GM23338 (cell line): ENCODE results near the gene CNN2. TPM values are rescaled to one million over a fixed set of nuclear protein-coding genes. Genes with fewer than 3 reads are reported as not detected.

Experiments used
- ATAC-seq: fragments of 200-7000 bp; cut with Tn5 transposase; 3 replicates; pipeline ENCODE4 v1.9.1; 2020
- DNase-seq: peaks from one replicate; pipeline ENCODE4 v3.0.0-alpha.2; 2015; ENCODE audit warnings: low spot score
- H2AFZ ChIP-seq: fragments of 200-600 bp; sonication (generic); 2 replicates; pipeline ENCODE4 v1.8.0; 2016; ENCODE audit warnings: antibody characterized with exemption, mild to moderate bottlenecking, moderate library complexity
- H3F3A ChIP-seq: fragments of 200-600 bp; sonication (generic); replicated peaks from 2 replicates; pipeline ENCODE4 v1.8.0; 2017; ENCODE audit warnings: antibody characterized with exemption, mixed run types, low read depth
- H3K27ac ChIP-seq: fragments of 200-600 bp; sonication (generic); 2 replicates; pipeline ENCODE4 v1.6.1; 2016; ENCODE audit warnings: low read depth
- H3K27me3 ChIP-seq: fragments of 200-600 bp; sonication (generic); 2 replicates; pipeline ENCODE4 v1.8.0; 2016; ENCODE audit warnings: mild to moderate bottlenecking, mixed run types, moderate library complexity; ENCODE audit not compliant: insufficient read depth
- H3K36me3 ChIP-seq: fragments of 200-600 bp; sonication (generic); 2 replicates; pipeline ENCODE4 v1.8.0; 2016; ENCODE audit warnings: mild to moderate bottlenecking; ENCODE audit not compliant: insufficient read depth
- H3K4me1 ChIP-seq: fragments of 200-600 bp; sonication (generic); 2 replicates; pipeline ENCODE4 v1.8.0; 2016; ENCODE audit warnings: mild to moderate bottlenecking, moderate library complexity; ENCODE audit not compliant: insufficient read depth
- H3K4me2 ChIP-seq: fragments of 200-600 bp; sonication (generic); 2 replicates; pipeline ENCODE4 v1.7.1; 2017; ENCODE audit warnings: mixed run types
- H3K4me3 ChIP-seq: fragments of 200-600 bp; sonication (generic); 2 replicates; pipeline ENCODE4 v1.6.1; 2016; ENCODE audit warnings: mixed run types
- H3K79me2 ChIP-seq: fragments of 200-600 bp; sonication (generic); replicated peaks from 2 replicates; pipeline ENCODE4 v1.8.0; 2017; ENCODE audit warnings: mild to moderate bottlenecking; ENCODE audit not compliant: insufficient read depth
- H3K9me2 ChIP-seq: fragments of 200-600 bp; sonication (generic); 2 replicates; pipeline ENCODE4 v1.8.0; 2017; ENCODE audit not compliant: insufficient read depth
- H4K20me1 ChIP-seq: fragments of 200-600 bp; sonication (generic); replicated peaks from 2 replicates; pipeline ENCODE4 v1.8.0; 2017; ENCODE audit warnings: mild to moderate bottlenecking; ENCODE audit not compliant: insufficient read depth
- H3K27ac Mint-ChIP-seq: 2 replicates; pipeline ENCODE4 v1.8.0; 2020; ENCODE audit warnings: inconsistent platforms, mild to moderate bottlenecking, moderate library complexity, mixed read lengths
- H3K27me3 Mint-ChIP-seq: 3 replicates; pipeline ENCODE4 v1.8.0; 2022; ENCODE audit warnings: low read depth, mild to moderate bottlenecking, moderate library complexity, mixed read lengths, inconsistent platforms; ENCODE audit not compliant: insufficient read depth, poor library complexity
- H3K36me3 Mint-ChIP-seq: 3 replicates; pipeline ENCODE4 v1.8.0; 2021; ENCODE audit warnings: low read depth, mild to moderate bottlenecking, inconsistent platforms, moderate library complexity, mixed read lengths
- H3K4me1 Mint-ChIP-seq: 3 replicates; pipeline ENCODE4 v1.8.0; 2020; ENCODE audit warnings: mild to moderate bottlenecking, inconsistent platforms, mixed read lengths
- H3K4me3 Mint-ChIP-seq: 3 replicates; pipeline ENCODE4 v1.8.0; 2021; ENCODE audit warnings: moderate library complexity, mild to moderate bottlenecking, inconsistent platforms, mixed read lengths
- H3K9me3 Mint-ChIP-seq: 3 replicates; pipeline ENCODE4 v1.8.0; 2020; ENCODE audit warnings: moderate library complexity, mild to moderate bottlenecking, inconsistent platforms, mixed read lengths
- CREB1 ChIP-seq: fragments of 250-450 bp; sonication (Bioruptor Pico); IDR thresholded peaks from 2 replicates; pipeline ENCODE4 v1.5.0; 2020; ENCODE audit warnings: low read depth, mild to moderate bottlenecking, moderate library complexity
- CTCF ChIP-seq, 2 experiments: fragments of 200-600 bp in 1 of 2; sonication (generic) in 1 of 2; conservative IDR thresholded peaks; 2 replicates each; pipeline versions ENCODE4 v1.5.1 to v1.6.1; 2016 to 2017; ENCODE audit warnings: antibody characterized with exemption in 2 of 2, low read depth in 2 of 2, mild to moderate bottlenecking in 2 of 2, moderate library complexity in 1 of 2
- ETS1 ChIP-seq: IDR thresholded peaks from 2 replicates; pipeline ENCODE4 v1.6.1; 2016; ENCODE audit warnings: antibody characterized with exemption
- EZH2 ChIP-seq: fragments of 200-600 bp; sonication (generic); IDR thresholded peaks from one replicate; pipeline ENCODE4 v1.8.0; 2017; ENCODE audit warnings: antibody characterized with exemption, mild to moderate bottlenecking, low read depth; ENCODE audit not compliant: unreplicated experiment
- EZH2phosphoT487 ChIP-seq: fragments of 200-600 bp; sonication (generic); IDR thresholded peaks from one replicate; pipeline ENCODE4 v1.8.1; 2018; ENCODE audit warnings: antibody characterized with exemption; ENCODE audit not compliant: unreplicated experiment
- JUNB ChIP-seq: IDR thresholded peaks from one replicate; pipeline ENCODE4 v1.6.1; 2016; ENCODE audit warnings: antibody characterized with exemption; ENCODE audit not compliant: unreplicated experiment
- NANOG ChIP-seq: IDR thresholded peaks from 2 replicates; pipeline ENCODE4 v1.6.1; 2016; ENCODE audit warnings: antibody characterized with exemption, borderline replicate concordance
- POLR2AphosphoS5 ChIP-seq: IDR thresholded peaks from 2 replicates; pipeline ENCODE4 v1.6.1; 2016; ENCODE audit warnings: antibody characterized with exemption, low read depth
- REST ChIP-seq: IDR thresholded peaks from one replicate; pipeline ENCODE4 v1.6.1; 2018; ENCODE audit warnings: antibody characterized with exemption; ENCODE audit not compliant: unreplicated experiment
- STAT1 ChIP-seq: IDR thresholded peaks from one replicate; pipeline ENCODE4 v1.6.1; 2016; ENCODE audit warnings: antibody characterized with exemption; ENCODE audit not compliant: unreplicated experiment
- ZNF114 ChIP-seq: fragments of 250-450 bp; sonication (Bioruptor Pico); IDR thresholded peaks from 2 replicates; pipeline ENCODE4 v1.5.0; 2020; ENCODE audit warnings: mild to moderate bottlenecking, moderate library complexity
- ZNF331 ChIP-seq: fragments of 250-450 bp; sonication (Bioruptor Pico); IDR thresholded peaks from 2 replicates; pipeline ENCODE4 v1.5.0; 2020; ENCODE audit warnings: low read depth, mild to moderate bottlenecking, moderate library complexity
- ZNF462 ChIP-seq: fragments of 250-450 bp; sonication (Bioruptor Pico); IDR thresholded peaks from 2 replicates; pipeline ENCODE4 v1.5.0; 2020; ENCODE audit warnings: mild to moderate bottlenecking, moderate library complexity
- polyA plus RNA-seq: library from polyadenylated mRNA; unstranded; fragments of >200 nt; fragmentation: Nextera tagmentation; extraction: Ambion mirVana; gene quantifications from 2 replicates; pipeline ENCODE4 v1.2.1, GENCODE V29; 2016
- total RNA-seq: library from RNA; depleted of rRNA; stranded (reverse); fragments of >200 nt; shearing (Covaris generic); gene quantifications from 2 replicates; pipeline ENCODE4 v1.2.3, GENCODE V29; 2014

Gene CNN2
- total and polyA plus RNA-seq, 2 experiments from 2014 or later, result 330 to 392 TPM

GRCh38 chr19:1003283-1003682 is 23.1 kb upstream of the CNN2 start:
- 0 out of 2 replicates have a peak, but pooled peaks cover 6% of the 10 kb centered on the region for H3F3A ChIP-seq
- H3K4me1 Mint-ChIP-seq, result peaks cover 3% of the 10 kb centered on the region; the same call in 2 of the 3 replicates
- H3K27me3 ChIP-seq, result peaks cover 30% of the 10 kb centered on the region
- H3K79me2 ChIP-seq, result no peaks in the 10 kb centered on the region
- H4K20me1 ChIP-seq, result 0 out of 2 replicates have a peak, but pooled peaks cover under 1% of the 10 kb centered on the region
- no peak overlapping the region for H3K27ac ChIP-seq
- no peak overlapping the region for H3K4me3 ChIP-seq
- H3K4me1 ChIP-seq, result no peaks in the 10 kb centered on the region; the same call in 1 of the 2 replicates
- H3K36me3 Mint-ChIP-seq, result peaks cover 8% of the 10 kb centered on the region
- no peak for ATAC-seq
- TF ChIP-seq ZNF462 (CRISPR knock-in tag) (no peak), JUNB (no peak), ETS1 (no peak), CREB1 (no peak), STAT1 (no peak), NANOG (no peak), EZH2phosphoT487 (no peak), ZNF331 (CRISPR knock-in tag) (no peak), ZNF114 (CRISPR knock-in tag) (no peak), POLR2AphosphoS5 (no peak), REST (no peak), EZH2 (no peak), CTCF (conservative IDR thresholded peaks at IDR 0.05; ENCODE audit: low read depth in 2 of 2) (no peak)
- H3K9me2 ChIP-seq, result no peaks in the 10 kb centered on the region
- no peaks in the 10 kb centered on the region for H3K36me3 ChIP-seq
- no peak for DNase-seq
- H3K4me2 ChIP-seq, result no peak overlapping the region
- no peak overlapping the region for H3K4me3 Mint-ChIP-seq
- no peak overlapping the region for H3K27ac Mint-ChIP-seq
- H3K27me3 Mint-ChIP-seq, result peaks cover 45% of the 10 kb centered on the region
- peaks cover 5% of the 10 kb centered on the region; the same call in 1 of the 3 replicates for H3K9me3 Mint-ChIP-seq
- H2AFZ ChIP-seq, result no peak overlapping the region
